GM19452 (cell line): ENCODE measurements around the gene GBA2.

Source experiments
- ATAC-seq: cut with Tn5 transposase; IDR thresholded peaks from one replicate; pipeline ENCODE4 v1.9.1; 2021; ENCODE audit not compliant: unreplicated experiment

GBA2 gene

DNA sequence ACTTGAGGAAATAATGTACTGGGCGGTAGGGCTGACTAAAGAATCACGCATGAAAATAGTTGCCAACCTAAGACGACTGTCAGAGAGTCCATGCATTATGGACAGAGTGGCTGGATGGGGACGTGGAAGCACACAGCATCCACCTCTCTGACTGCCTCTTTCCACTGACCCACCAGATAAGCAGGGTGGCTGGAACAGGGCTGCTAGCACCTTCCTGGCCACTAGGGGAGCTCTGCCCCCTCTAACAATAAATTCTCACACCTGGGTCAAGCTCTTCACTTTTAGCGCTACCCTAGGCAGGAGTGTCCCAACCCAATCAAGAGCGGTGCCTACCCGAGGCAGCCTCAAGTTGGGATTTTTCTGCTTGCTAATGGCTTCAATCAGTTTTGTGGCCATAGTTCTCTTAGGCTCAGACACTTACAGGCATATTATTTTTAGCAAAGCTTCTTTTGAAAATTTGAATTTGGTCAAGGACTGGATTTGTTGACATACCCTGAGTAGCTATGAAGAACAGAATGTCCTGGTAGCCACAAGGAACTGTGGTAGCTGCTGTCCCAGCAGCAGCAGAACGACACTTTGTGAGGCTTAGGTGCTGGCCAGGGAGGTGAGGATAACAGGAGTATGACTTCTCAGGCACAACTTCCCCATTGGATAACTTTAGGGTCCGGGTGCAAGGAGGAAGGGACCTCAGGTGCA lies 52.4 kb downstream of the GBA2 start:
- no peak for ATAC-seq

DNA sequence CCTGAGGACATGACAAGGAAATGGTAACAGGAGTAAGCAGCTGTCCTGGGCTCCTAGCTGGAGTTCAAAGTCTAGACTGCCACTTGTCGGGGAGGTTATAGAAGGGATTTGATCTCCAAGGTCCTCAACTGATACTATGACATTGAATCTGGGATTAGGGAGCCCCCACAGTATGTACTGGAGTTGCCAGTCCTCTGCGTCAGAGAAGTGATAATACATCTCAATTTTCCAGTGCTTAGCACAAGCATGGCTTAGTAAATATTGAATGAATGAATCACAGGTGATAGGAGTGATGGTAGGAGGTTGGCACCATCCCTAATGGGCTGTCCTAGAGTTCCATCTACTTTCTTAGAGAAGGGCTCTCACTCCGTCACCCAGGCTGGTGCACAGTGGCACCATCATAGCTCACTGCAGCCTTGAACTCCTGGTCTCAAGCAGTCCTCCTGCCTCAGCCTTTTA lies 53.1 kb downstream of the GBA2 start:
- no peak for ATAC-seq

DNA sequence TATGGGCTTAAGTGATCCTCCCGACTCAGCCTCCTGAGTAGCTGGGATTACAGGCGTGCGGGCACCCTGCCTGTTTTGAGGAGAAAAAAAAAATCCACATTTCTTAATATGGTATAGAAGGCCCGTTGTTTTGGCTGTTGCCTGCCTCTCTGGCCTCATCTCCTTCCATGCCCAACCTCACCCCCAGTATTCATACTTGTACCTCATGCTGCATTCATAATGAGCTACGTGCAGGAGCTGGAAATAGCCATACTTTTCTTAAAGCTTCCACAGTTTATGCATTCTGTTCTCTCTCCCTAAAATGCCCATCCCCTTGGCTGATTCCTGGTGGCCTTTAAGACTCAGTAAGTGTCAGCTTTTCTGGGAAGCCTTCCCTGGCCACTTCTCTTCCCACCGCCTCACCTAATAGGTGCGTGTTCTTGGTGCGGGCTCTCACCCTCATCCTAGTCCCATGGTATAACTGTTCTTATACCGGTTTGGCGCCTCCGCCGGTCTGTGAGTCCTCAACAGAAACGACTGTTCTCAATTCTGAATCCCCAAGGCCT lies 57.2 kb downstream of the GBA2 start:
- ATAC-seq = no peak

DNA sequence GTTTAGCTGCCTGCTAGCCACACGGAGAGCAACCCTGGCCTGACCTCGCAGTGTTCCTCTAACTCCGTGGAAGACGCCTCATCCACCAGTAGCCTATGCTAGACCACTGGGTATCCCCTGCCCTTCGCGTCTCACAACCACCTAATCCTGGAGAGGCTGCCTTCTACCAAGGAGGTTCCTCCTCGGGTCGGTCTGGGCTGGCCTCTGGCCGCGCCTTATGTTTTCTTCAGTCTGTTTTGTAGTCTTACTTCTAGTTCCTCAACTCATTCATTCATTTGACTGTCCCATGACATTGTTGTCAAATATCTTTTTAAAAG lies 57.7 kb downstream of the GBA2 start:
- ATAC-seq = no peak

DNA sequence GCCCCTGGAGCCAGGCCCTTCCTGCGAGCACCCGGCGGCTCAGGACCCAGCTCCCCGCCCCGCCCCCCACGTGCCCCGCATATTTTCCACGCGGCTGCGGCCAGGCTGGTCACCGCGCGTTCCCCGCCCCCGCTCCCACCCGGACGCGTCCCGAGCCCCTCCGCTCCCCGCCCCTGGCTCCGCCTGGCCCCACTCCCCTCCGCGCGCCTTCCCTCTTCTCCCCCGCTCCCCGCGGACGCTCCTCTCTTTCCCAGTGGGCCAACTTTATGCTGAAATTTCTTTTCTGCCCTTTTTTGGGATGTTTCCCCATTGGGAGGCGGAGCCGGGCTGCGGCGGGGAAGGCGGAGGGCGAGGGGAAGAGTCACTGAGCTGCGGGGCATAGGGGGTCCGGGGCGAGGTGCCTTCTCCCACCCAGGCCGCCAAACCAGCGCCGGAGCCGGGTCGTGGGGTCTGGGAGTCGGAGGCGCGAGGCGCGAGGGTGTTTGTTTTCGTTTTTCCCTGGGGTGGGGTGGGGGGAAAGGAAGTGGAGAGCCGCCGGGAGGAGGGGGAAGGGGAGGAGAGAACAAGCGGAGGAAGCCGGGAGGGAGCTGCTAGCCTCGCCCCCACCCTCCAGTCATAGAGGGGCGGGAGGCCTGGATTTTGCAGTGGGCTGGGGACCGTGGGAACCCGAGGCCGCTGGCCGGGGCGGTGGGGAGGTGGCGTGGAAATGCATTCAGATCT lies 58.3 kb downstream of the GBA2 start:
- no peak for ATAC-seq

DNA sequence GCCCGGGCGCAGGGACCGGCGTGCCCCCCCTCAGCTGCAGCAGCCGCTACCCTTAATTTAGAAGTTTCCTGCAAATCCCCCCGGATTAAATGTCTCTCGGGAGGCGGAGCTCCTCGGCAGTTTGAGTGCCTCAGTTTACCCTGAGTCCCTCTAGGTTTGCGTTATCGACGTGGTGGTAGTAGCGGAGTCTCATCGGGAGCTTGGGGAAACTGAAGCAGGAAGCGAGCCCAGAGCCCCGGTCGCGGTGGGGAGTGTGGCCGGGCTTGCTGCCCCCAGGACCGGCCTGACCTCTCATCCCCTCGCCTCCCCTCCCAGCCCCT lies 58.8 kb downstream of the GBA2 start:
- no peak for ATAC-seq

DNA sequence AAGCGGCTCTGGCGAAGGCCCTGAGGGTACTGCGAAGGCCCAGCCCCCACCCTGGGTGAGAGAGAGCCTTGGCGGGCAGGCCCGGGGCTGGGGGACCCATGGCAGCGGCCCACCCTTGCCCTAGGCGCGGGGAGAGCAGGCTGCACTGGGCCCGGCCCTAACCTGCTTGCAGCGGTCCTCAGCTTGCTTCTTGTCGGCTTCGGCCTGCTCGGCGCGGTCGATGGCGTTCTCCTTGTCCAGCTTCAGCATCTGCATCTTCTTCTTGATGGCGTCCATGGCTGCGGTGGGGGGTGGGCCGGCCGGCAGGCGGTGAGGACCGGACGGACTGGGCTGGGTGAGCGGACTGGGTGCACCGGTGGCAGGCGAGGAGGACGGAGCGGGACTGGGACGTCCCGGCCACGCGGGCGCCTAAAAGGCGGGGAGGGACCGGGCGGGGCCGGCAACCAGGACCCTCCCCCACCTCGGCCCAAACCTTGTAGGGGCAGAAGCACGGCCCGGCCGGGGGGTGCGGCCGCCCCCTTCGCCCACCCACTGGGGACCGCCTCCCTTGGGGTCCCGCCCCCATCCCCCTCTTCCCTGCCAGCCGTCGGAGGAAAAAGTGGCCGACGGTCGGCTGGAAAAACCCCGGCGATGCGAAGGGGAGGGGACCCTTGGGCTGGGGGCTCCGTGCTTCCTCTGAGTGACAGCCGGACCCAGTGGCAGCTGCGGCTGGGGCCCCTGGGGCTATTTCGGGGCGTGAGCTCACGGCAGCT lies 59.3 kb downstream of the GBA2 start, which contains the start of gene TPM2:
TPM2 (minus strand) TSS at position 384 of the 752 bp plus-strand sequence; CDS start at position 276, 108 bp downstream.
- no peak for ATAC-seq

DNA sequence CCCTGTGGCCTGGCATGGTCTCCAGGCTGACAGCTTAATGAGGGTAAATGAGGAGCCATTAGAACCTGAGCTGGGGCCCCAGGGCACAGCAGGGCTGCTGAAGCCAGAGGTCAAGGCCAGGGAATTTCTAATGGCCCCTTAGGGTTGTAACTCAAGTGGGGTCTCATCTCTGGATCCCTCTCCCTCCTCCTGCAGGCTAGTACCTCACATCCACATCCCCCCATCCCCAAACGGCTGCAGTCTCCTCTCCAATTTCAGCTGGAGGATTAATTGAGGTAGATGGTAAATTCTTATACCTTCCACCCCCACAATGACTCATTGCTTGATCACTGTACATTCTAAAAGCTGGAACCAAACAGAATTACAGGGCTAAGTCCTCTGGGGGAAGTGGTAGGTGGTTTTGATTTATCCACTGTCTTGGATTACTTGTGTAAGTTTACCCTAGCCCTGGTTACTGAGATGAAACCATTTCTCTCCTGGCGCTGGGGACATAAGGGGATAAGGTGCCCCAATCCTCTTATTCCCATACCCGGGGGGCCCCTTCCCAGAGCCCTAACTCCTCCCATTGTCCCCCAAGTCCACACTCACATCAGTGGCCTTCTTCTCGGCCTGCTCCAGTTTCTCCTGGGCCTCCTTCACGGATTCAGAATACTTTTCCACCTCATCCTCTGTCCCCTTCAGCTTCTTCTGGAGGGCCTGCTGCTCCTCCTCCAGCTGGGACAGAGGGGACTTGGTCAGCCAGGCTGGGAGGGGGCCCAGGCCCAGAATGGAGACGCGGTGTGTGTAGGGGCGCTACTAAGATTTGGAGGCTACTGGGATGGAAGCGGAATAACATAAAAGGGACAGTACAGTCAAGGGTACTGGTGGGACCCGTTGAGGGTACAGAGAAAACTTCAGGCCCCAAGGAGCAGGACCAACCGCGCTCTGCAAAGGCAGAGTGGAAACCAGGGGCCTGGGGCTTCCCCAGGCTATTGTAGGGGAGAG lies 60.2 kb downstream of the GBA2 start:
- ATAC-seq = no peak

DNA sequence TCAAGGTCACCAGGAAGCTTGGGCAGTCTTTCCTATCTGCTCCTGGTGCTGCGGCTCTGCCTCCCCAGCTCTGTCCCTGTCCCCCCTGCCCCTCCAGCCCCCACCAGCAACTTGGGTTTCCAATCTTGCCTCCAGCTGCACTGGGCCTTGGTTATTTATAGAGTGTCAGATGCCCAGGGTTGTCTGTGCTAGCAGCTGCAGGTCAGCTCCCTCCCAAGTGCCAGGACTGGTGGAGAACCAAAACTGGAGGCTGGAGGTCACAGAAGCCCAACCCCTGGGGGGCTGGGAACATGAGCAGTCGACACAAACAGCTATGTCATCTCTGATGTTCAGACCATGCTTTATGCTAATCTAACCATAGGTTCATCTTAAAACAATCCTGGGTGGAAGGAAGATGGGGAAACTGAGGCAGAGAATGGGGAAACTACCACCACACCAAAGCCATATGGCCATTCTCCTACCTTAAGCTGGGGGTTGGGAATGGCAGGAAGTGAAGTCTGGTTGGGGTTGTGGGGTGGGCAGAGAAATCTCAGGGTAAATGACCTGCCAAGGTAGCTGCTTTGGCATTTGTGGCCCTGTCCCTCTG lies 61.0 kb downstream of the GBA2 start:
- no peak for ATAC-seq

DNA sequence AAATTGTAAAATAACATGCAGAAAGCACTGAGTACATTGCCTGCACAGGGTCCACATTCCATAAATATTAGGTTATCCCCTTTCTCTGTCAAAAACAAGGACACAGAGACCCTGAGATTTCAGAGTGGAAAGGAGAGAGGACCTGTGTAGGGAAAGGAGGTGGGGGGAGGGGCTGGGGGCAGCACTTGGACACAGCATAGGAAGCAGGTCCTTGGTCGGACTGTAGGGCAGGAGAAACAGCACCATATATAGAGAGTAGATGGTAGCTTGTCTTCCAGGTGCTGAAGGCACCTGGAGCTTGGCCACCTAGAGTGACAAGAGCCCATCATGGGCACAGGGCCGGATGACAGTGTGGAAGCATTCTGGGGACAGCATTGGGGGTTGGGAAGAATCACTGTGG lies 61.7 kb downstream of the GBA2 start:
- ATAC-seq = no peak
